Measurements from ENCODE around the gene FHOD3. TPM values are rescaled to one million over a fixed set of nuclear protein-coding genes. Genes with fewer than 3 reads are reported as not detected.

The FHOD3 gene
- total and polyA plus RNA-seq, 2 donors (not counting 1 experiment from before 2014, with no cell fraction given) = not detected

GRCh38 chr18:36539674-36540231, 242.2 kb downstream of the FHOD3 start:
- H3K4me3 Mint-ChIP-seq = no peak overlapping the region
- intact Hi-C loops (cut with micrococcal nuclease) = no loop called here
- DNase-seq (no peak), ATAC-seq (ENCODE audit: low read depth) (no peak)
- H3K27ac Mint-ChIP-seq = no peak overlapping the region
- Histone ChIP-seq H3K27me3 (replicated peaks in 1 of 4; ENCODE audit: control extremely low read depth in 1 of 4, control insufficient read depth in 3 of 4, insufficient read depth in 4 of 4, low read length in 3 of 4) (no peaks in the 10 kb centered on the region), H3K9me3 (ENCODE audit: control extremely low read depth in 1 of 3, control insufficient read depth in 2 of 3, insufficient read depth in 1 of 3, low read length in 2 of 3) (no peaks in the 10 kb centered on the region), H3K9ac (ENCODE audit: low read length) (no peak overlapping the region), H3K27ac (ENCODE audit: low read length in 2 of 2) (no peak overlapping the region), H3K79me2 (ENCODE audit: control insufficient read depth, insufficient read depth, low read length) (no peaks in the 10 kb centered on the region), H4K20me1 (ENCODE audit: control insufficient read depth, insufficient read depth, low read length, poor library complexity, severe bottlenecking) (no peaks in the 10 kb centered on the region), H3K4me2 (replicated peaks; ENCODE audit: low read depth, low read length, poor library complexity, severe bottlenecking) (no peak overlapping the region), H3K36me3 (replicated peaks in 1 of 2; ENCODE audit: control extremely low read depth in 1 of 2, control insufficient read depth in 1 of 2, extremely low read depth in 1 of 2, insufficient read depth in 2 of 2, low read length in 1 of 2) (no peaks in the 10 kb centered on the region), H3K4me1 (ENCODE audit: control insufficient read depth in 2 of 2, insufficient read depth in 2 of 2, low read length in 2 of 2) (no peaks in the 10 kb centered on the region), H3K4me3 (ENCODE audit: control extremely low read depth in 1 of 5, extremely low read depth in 1 of 5, insufficient read depth in 1 of 5, low read depth in 2 of 5, low read length in 4 of 5) (no peak overlapping the region), H2AFZ (ENCODE audit: insufficient read depth, low read depth, low read length, poor library complexity, severe bottlenecking) (no peak overlapping the region)
- 78% methylated on average over 1 of the region's 5 CpGs for WGBS (ENCODE audit: insufficient coverage)
- no peaks in the 10 kb centered on the region for H3K4me1 Mint-ChIP-seq
- H3K27me3 Mint-ChIP-seq = peaks cover 14% of the 10 kb centered on the region
- TF ChIP-seq EZH2 (IDR thresholded peaks at IDR 0.05; ENCODE audit: borderline replicate concordance, insufficient read depth, low read depth, low read length, poor library complexity, severe bottlenecking) = no peak
- no peak for TF ChIP-seq CTCF (IDR thresholded peaks at IDR 0.05)
- ChIA-PET CTCF (no interaction called here), POLR2A (no interaction called here)
- no peaks in the 10 kb centered on the region for H3K9me3 Mint-ChIP-seq (ENCODE audit: insufficient read depth)

GRCh38 chr18:36543030-36543429, 245.5 kb downstream of the FHOD3 start:
- no peaks in the 10 kb centered on the region for H3K36me3 ChIP-seq (replicated peaks in 1 of 2; ENCODE audit: control extremely low read depth in 1 of 2, control insufficient read depth in 1 of 2, extremely low read depth in 1 of 2, insufficient read depth in 2 of 2, low read length in 1 of 2)
- ATAC-seq (ENCODE audit: low read depth) = no peak
- no peaks in the 10 kb centered on the region for H3K9me3 Mint-ChIP-seq (ENCODE audit: insufficient read depth)
- peaks cover 0 to 8% (median 0%) of the 10 kb centered on the region in 3 donors for H3K9me3 ChIP-seq (ENCODE audit: control extremely low read depth in 1 of 3, control insufficient read depth in 2 of 3, insufficient read depth in 1 of 3, low read length in 2 of 3)
- H3K4me3 Mint-ChIP-seq = no peak overlapping the region
- H3K27ac Mint-ChIP-seq = no peak overlapping the region
- WGBS (ENCODE audit: insufficient coverage) = 67% methylated on average over 1 of the region's 2 CpGs
- H3K27me3 Mint-ChIP-seq = peaks cover 12% of the 10 kb centered on the region
- no peak overlapping the region for H3K4me3 ChIP-seq (ENCODE audit: control extremely low read depth in 1 of 5, extremely low read depth in 1 of 5, insufficient read depth in 1 of 5, low read depth in 2 of 5, low read length in 4 of 5)
- no peaks in the 10 kb centered on the region for H3K27me3 ChIP-seq (replicated peaks in 1 of 4; ENCODE audit: control extremely low read depth in 1 of 4, control insufficient read depth in 3 of 4, insufficient read depth in 4 of 4, low read length in 3 of 4)
- no peaks in the 10 kb centered on the region for H3K4me1 ChIP-seq (ENCODE audit: control insufficient read depth in 2 of 2, insufficient read depth in 2 of 2, low read length in 2 of 2)
- no peaks in the 10 kb centered on the region for H3K79me2 ChIP-seq (ENCODE audit: control insufficient read depth, insufficient read depth, low read length)
- H3K4me1 Mint-ChIP-seq = no peaks in the 10 kb centered on the region
- CTCF ChIA-PET = no interaction called here
- intact Hi-C loops (cut with micrococcal nuclease) = no loop called here
- no peak overlapping the region for H3K27ac ChIP-seq (ENCODE audit: low read length in 2 of 2)
- no peaks in the 10 kb centered on the region for H4K20me1 ChIP-seq (ENCODE audit: control insufficient read depth, insufficient read depth, low read length, poor library complexity, severe bottlenecking)
- POLR2A ChIA-PET = no interaction called here
- no peak for DNase-seq
- no peak overlapping the region for H3K4me2 ChIP-seq (replicated peaks; ENCODE audit: low read depth, low read length, poor library complexity, severe bottlenecking)
- no peak overlapping the region for H2AFZ ChIP-seq (ENCODE audit: insufficient read depth, low read depth, low read length, poor library complexity, severe bottlenecking)
- TF ChIP-seq EZH2 (IDR thresholded peaks at IDR 0.05; ENCODE audit: borderline replicate concordance, insufficient read depth, low read depth, low read length, poor library complexity, severe bottlenecking) (no peak), CTCF (IDR thresholded peaks at IDR 0.05) (no peak)
- no peak overlapping the region for H3K9ac ChIP-seq (ENCODE audit: low read length)

Measured in B cell (primary cell).